ENCODE measurements around the gene PPP2R5D. TPM values are rescaled to one million over a fixed set of nuclear protein-coding genes. Genes with fewer than 3 reads are reported as not detected.

The PPP2R5D gene
- total RNA-seq, 1 experiment from 2014 or later, result 53.5 TPM

DNA sequence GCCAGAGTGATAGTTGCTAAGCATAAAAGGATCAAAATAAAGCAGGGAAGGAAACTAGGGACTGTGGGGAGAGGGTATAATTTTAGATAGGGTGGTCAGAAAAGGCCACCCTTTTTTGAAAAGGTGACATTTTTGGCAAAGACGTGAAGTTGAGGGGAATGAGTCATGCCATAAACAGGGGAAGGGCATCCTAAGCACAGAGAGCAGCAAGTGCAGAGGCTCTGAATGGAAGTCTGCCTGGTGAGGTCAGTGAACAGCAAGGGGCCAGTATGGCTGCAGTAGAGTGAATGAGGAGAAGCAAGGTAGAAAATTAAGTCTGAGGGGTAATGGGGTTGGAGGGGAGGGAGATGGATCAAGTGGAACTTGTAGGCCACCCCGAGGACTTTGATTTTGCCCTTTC is 77.5 kb downstream of the PPP2R5D start:
- peaks cover 3% of the 10 kb centered on the region for H3K79me1 ChIP-seq (ENCODE audit: insufficient read depth, low read depth, low read length, poor library complexity, severe bottlenecking)
- H2BK15ac ChIP-seq (ENCODE audit: low read depth, low read length), result no peak overlapping the region
- no peak overlapping the region for H3K4me3 Mint-ChIP-seq
- no peak overlapping the region for H3K14ac ChIP-seq (ENCODE audit: insufficient read depth, low read length)
- H3K56ac ChIP-seq (ENCODE audit: insufficient read length, low read depth, low read length), result no peak overlapping the region
- no peaks in the 10 kb centered on the region for H4K20me1 ChIP-seq (ENCODE audit: control insufficient read depth, insufficient read depth, insufficient read length)
- H3K4me1 ChIP-seq (ENCODE audit: insufficient read depth, low read length), result 0 out of 2 replicates have a peak, but pooled peaks cover 4% of the 10 kb centered on the region
- H2AK5ac ChIP-seq (ENCODE audit: insufficient read length, low read length), result no peak overlapping the region
- H3K9ac ChIP-seq (ENCODE audit: extremely low read depth, insufficient read length, low read length), result no peak overlapping the region
- TF ChIP-seq CTCF (conservative IDR thresholded peaks at IDR 0.05), result no peak
- no peak overlapping the region for H4K91ac ChIP-seq (ENCODE audit: insufficient read length, low read depth, low read length)
- H3K4me1 Mint-ChIP-seq, result peaks cover 16 to 22% of the 10 kb centered on the region in 2 experiments
- no peak for DNase-seq
- no peak overlapping the region for H2AFZ ChIP-seq (ENCODE audit: low read length)
- no peaks in the 10 kb centered on the region for H3K23me2 ChIP-seq (ENCODE audit: insufficient read length, low read depth, low read length, poor library complexity, severe bottlenecking)
- H3K23ac ChIP-seq (ENCODE audit: insufficient read length, low read depth, low read length), result no peak overlapping the region
- H3K4me2 ChIP-seq (ENCODE audit: insufficient read depth, insufficient read length, low read length), result no peak overlapping the region
- H3K27me3 ChIP-seq (ENCODE audit: insufficient read depth, low read length), result no peaks in the 10 kb centered on the region
- H3K79me2 ChIP-seq (ENCODE audit: insufficient read depth, low read length), result peaks cover 10% of the 10 kb centered on the region; the same call in 1 of the 2 replicates
- no peak overlapping the region for H3T11ph ChIP-seq (ENCODE audit: low read length)
- no peaks in the 10 kb centered on the region for H3K9me3 Mint-ChIP-seq
- no peak overlapping the region for H2BK120ac ChIP-seq (ENCODE audit: low read depth, low read length, poor library complexity, severe bottlenecking)
- WGBS (ENCODE audit: extremely low coverage, insufficient read length, low lambda C conversion rate), result no CpG with 5 or more reads among the region's 2 CpGs
- H3K9me3 ChIP-seq (ENCODE audit: control insufficient read depth, low read depth, low read length), result no peaks in the 10 kb centered on the region
- H2BK12ac ChIP-seq (ENCODE audit: insufficient read length, low read depth, low read length), result no peak overlapping the region
- H2BK5ac ChIP-seq (ENCODE audit: insufficient read length, low read length), result no peak overlapping the region
- H3K18ac ChIP-seq (ENCODE audit: insufficient read length, low read depth, low read length), result no peak overlapping the region
- no peak overlapping the region for H3K4ac ChIP-seq (ENCODE audit: low read depth, low read length)
- peaks cover 11 to 30% (median 21%) of the 10 kb centered on the region in 3 experiments; a peak in 6 of 7 replicates for H3K36me3 Mint-ChIP-seq (ENCODE audit: insufficient read depth in 1 of 3, low read depth in 3 of 3)
- H4K8ac ChIP-seq (replicated peaks; ENCODE audit: insufficient read length, low read depth, low read length), result no peak overlapping the region
- H2BK20ac ChIP-seq (ENCODE audit: low read depth, low read length, poor library complexity, severe bottlenecking), result no peak overlapping the region
- H3K27ac Mint-ChIP-seq, result no peak overlapping the region; a peak in 1 of 7 replicates
- H4K5ac ChIP-seq (ENCODE audit: insufficient read length, low read depth, low read length), result no peak overlapping the region
- no peak overlapping the region for H3K27ac ChIP-seq (ENCODE audit: insufficient read length, low read depth, low read length)
- H3K27me3 Mint-ChIP-seq (ENCODE audit: low read depth), result no peaks in the 10 kb centered on the region

Other genes starting within 250 kb of the PPP2R5D start
- 25.6 and 30.2 TPM in 2 replicates for gene TBCC, start 238.5 kb upstream of the PPP2R5D start, total RNA-seq (2021)
- gene BICRAL, start 202.5 kb upstream of the PPP2R5D start, total RNA-seq (2021), result 9.7 and 9.8 TPM in 2 replicates
- gene RPL7L1, start 105.0 kb upstream of the PPP2R5D start, total RNA-seq (2021), result 126 and 130 TPM in 2 replicates
- not detected in 2 replicates for gene PTCRA, start 68.5 kb upstream of the PPP2R5D start, total RNA-seq (2021)
- gene CNPY3, start 55.1 kb upstream of the PPP2R5D start, total RNA-seq (2021), result 56.0 and 59.9 TPM in 2 replicates
- 1.1 TPM in 2 replicates for gene GNMT, start 23.8 kb upstream of the PPP2R5D start, total RNA-seq (2021)
- 15.5 and 15.6 TPM in 2 replicates for gene PEX6, start 5.4 kb upstream of the PPP2R5D start, total RNA-seq (2021)
- gene MEA1, start 29.4 kb downstream of the PPP2R5D start, total RNA-seq (2021), result 105 and 113 TPM in 2 replicates
- 146 TPM in 2 replicates for gene KLHDC3, start 29.7 kb downstream of the PPP2R5D start, total RNA-seq (2021)
- gene RRP36, start 37.1 kb downstream of the PPP2R5D start, total RNA-seq (2021), result 117 and 121 TPM in 2 replicates
- 23.5 and 24.5 TPM in 2 replicates for gene CUL7, start 69.3 kb downstream of the PPP2R5D start, total RNA-seq (2021)
- gene MRPL2, start 74.9 kb downstream of the PPP2R5D start, total RNA-seq (2021), result 71.9 and 74.4 TPM in 2 replicates
- 29.7 TPM in 2 replicates for gene KLC4, start 75.1 kb downstream of the PPP2R5D start, total RNA-seq (2021)
- 126 and 128 TPM in 2 replicates for gene PTK7, start 91.7 kb downstream of the PPP2R5D start, total RNA-seq (2021)
- 57.5 and 59.7 TPM in 2 replicates for gene SRF, start 186.7 kb downstream of the PPP2R5D start, total RNA-seq (2021)
- gene CUL9, start 197.6 kb downstream of the PPP2R5D start, total RNA-seq (2021), result 15.2 and 15.5 TPM in 2 replicates
- gene DNPH1, start 244.9 kb downstream of the PPP2R5D start, total RNA-seq (2021), result 47.0 and 56.2 TPM in 2 replicates

Data from H9 (cell line).